ENCODE results near the gene PSKH1. TPM values are rescaled to one million over a fixed set of nuclear protein-coding genes. Genes with fewer than 3 reads are reported as not detected.

PSKH1 gene
- 10 to 100 TPM; 20.0 to 22.8 TPM for total RNA-seq

- peak; percentile 96 for DNase-seq
- Mint-ChIP-seq H3K27ac (peak within 1 kb of the TSS; percentile 97), H3K4me3 (peak within 1 kb of the TSS; percentile 97), H3K4me1 (ENCODE audit: low read depth) (peaks cover 26% of the 10 kb centered on the region), H3K9me3 (ENCODE audit: insufficient read depth) (no peaks in the 10 kb centered on the region), H3K36me3 (ENCODE audit: low read depth) (peaks cover 3% of the 10 kb centered on the region), H3K27me3 (ENCODE audit: low read depth) (no peaks in the 10 kb centered on the region)
- ATAC-seq, result peak; percentile 99
- POLR2A ChIA-PET, result interaction anchor here (0.7 to 3.1 kb wide), 7 partner anchors 9 to 178 kb away, joined by 3 to 15 read pairs (median 3); partner anchors contain the start of genes DPEP2 and NUTF2
- CTCF ChIA-PET, result interaction anchor here (0.8 to 4.3 kb wide), 9 partner anchors 9 to 372 kb away, joined by 3 to 21 read pairs (median 3); partner anchors contain the start of gene NRN1L
Measured at GRCh38 chr16:67892899-67893742, at the start of gene PSKH1. TSS of gene PSKH1 (plus strand) at chr16:67893254. CDS start at chr16:67908750, 15,496 bp downstream.

- DNase-seq (no peak), ATAC-seq (no peak)
- H3K27ac Mint-ChIP-seq, result peak overlapping the region; percentile 96
- POLR2A ChIA-PET, result interaction anchor here (0.6 to 4.2 kb wide), 2 partner anchors 10 to 37 kb away, joined by 3 to 28 read pairs; partner anchors contain the start of genes RANBP10 and TSNAXIP1
- H3K4me1 Mint-ChIP-seq (ENCODE audit: low read depth), result peaks cover 46% of the 10 kb centered on the region
- H3K27me3 Mint-ChIP-seq (ENCODE audit: low read depth), result no peaks in the 10 kb centered on the region
- H3K4me3 Mint-ChIP-seq, result peak overlapping the region; percentile 96
- H3K9me3 Mint-ChIP-seq (ENCODE audit: insufficient read depth), result no peaks in the 10 kb centered on the region
- H3K36me3 Mint-ChIP-seq (ENCODE audit: low read depth), result peaks cover 26% of the 10 kb centered on the region
- CTCF ChIA-PET, result interaction anchor here (0.6 to 4.1 kb wide), 10 partner anchors 10 to 296 kb away, joined by 3 to 40 read pairs (median 4); no protein-coding TSS in a partner anchor
Measured at GRCh38 chr16:67843343-67843765, 49.7 kb upstream of the PSKH1 start.

DNA sequence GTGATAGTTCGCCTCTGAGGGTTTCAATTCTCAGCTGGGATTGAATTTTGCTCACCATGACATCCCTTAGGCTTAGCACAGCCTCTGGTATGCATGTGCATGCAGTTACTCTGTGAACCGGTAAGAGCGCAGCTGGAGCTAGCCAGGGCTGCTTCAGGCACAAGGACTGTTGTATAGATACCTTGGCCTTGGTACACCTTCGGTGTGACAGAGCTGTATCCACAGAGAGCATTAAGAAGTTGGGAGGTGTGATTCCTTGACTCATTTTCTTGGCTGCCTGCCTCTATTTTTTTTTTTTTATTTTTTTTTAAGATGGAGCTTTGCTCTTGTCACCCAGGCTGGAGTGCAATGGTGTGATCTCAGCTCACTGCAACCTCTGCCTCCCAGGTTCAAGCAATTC is 48.6 kb upstream of the PSKH1 start:
- POLR2A ChIA-PET, result interaction anchor here (1.1 to 4.2 kb wide), 3 partner anchors 11 to 91 kb away, joined by 5 to 28 read pairs (median 5); no protein-coding TSS in a partner anchor

DNA sequence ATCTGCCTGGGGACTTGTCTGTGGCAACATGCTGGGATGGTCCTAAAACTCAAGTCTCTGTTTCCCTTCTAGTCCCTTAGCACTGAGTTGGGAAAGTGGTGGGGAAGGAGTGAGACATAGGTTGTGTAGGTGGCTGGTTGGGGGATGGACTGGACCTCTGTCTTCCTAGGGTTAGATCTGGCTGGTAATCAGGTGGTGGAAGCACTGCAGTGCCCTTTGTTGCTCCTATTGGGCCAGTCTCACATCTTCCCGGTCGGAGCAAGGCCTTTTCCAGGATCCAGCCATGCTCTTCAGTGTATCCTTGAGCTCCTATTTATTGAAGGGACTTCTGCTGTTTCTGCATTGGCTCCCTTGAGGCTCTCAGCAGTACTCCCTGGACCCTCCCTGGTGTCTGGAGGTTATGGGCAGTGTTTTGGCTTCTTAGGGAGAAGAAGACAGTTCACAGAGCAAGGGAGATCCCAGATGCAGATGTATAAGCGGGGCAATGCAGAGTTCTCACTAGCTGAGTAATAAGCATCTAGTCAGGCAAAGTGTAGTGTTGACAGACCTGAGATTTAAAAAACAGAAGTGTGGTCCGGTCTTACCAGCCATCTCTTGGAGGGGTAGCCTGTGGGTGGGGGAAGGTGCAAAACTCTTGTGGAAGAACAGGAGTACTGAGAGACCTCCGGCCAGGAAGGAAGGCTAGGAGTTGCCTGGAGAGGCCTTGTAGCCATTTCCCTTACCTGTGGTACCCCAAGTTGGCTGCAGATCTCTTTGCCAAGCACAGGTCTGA is 47.6 kb upstream of the PSKH1 start:
- peak overlapping the region; percentile 89 for H3K27ac Mint-ChIP-seq
- ChIA-PET POLR2A (interaction anchor here (1.1 to 4.2 kb wide), 5 partner anchors 9 to 90 kb away, joined by 4 to 28 read pairs (median 5); partner anchors contain the start of genes RANBP10 and TSNAXIP1), CTCF (interaction anchor here (0.8 to 4.1 kb wide), 13 partner anchors 10 to 964 kb away, joined by 3 to 40 read pairs (median 4); no protein-coding TSS in a partner anchor)
- no peaks in the 10 kb centered on the region for H3K9me3 Mint-ChIP-seq (ENCODE audit: insufficient read depth)
- peaks cover 30% of the 10 kb centered on the region for H3K36me3 Mint-ChIP-seq (ENCODE audit: low read depth)
- H3K4me3 Mint-ChIP-seq, result peak overlapping the region; percentile 96
- DNase-seq (peak; percentile 29), ATAC-seq (no peak)
- H3K27me3 Mint-ChIP-seq (ENCODE audit: low read depth), result no peaks in the 10 kb centered on the region
- H3K4me1 Mint-ChIP-seq (ENCODE audit: low read depth), result peaks cover 53% of the 10 kb centered on the region

More for the DNA sequence above, 48.6 kb upstream of the PSKH1 start:
- no peak for DNase-seq
- no peaks in the 10 kb centered on the region for H3K27me3 Mint-ChIP-seq (ENCODE audit: low read depth)
- H3K36me3 Mint-ChIP-seq (ENCODE audit: low read depth), result peaks cover 26% of the 10 kb centered on the region
- no peak for ATAC-seq
- H3K4me1 Mint-ChIP-seq (ENCODE audit: low read depth), result peaks cover 51% of the 10 kb centered on the region
- peak overlapping the region; percentile 96 for H3K4me3 Mint-ChIP-seq
- CTCF ChIA-PET, result interaction anchor here (0.9 to 4.1 kb wide), 15 partner anchors 9 to 963 kb away, joined by 3 to 40 read pairs (median 4); no protein-coding TSS in a partner anchor
- no peaks in the 10 kb centered on the region for H3K9me3 Mint-ChIP-seq (ENCODE audit: insufficient read depth)
- H3K27ac Mint-ChIP-seq, result peak overlapping the region; percentile 96

DNA sequence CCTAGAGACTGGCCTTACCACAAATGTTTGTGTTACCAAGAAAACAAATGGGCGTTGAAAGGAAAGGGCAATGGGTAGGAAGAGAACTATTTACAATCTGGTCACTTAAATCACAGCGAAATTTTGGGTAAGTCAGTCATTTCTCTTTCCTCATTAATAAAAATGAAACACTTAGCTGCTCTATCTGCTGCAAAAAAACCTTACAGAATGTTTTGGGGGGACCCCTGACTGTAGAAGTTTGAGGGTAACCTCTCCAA is 47.1 kb upstream of the PSKH1 start:
- peak overlapping the region; percentile 89 for H3K27ac Mint-ChIP-seq
- H3K4me3 Mint-ChIP-seq, result peak overlapping the region; percentile 96
- H3K27me3 Mint-ChIP-seq (ENCODE audit: low read depth), result no peaks in the 10 kb centered on the region
- H3K36me3 Mint-ChIP-seq (ENCODE audit: low read depth), result peaks cover 31% of the 10 kb centered on the region
- ChIA-PET POLR2A (interaction anchor here (0.8 to 4.2 kb wide), 6 partner anchors 10 to 122 kb away, joined by 3 to 28 read pairs (median 4); partner anchors contain the start of genes PSKH1, RANBP10 and TSNAXIP1), CTCF (interaction anchor here (0.7 to 4.1 kb wide), 8 partner anchors 10 to 173 kb away, joined by 3 to 40 read pairs (median 6); no protein-coding TSS in a partner anchor)
- H3K9me3 Mint-ChIP-seq (ENCODE audit: insufficient read depth), result no peaks in the 10 kb centered on the region
- H3K4me1 Mint-ChIP-seq (ENCODE audit: low read depth), result peaks cover 53% of the 10 kb centered on the region
- no peak for DNase-seq
- no peak for ATAC-seq

- H3K27ac Mint-ChIP-seq, result peak within 1 kb of the TSS; percentile 89
- H3K27me3 Mint-ChIP-seq (ENCODE audit: low read depth), result no peaks in the 10 kb centered on the region
- ChIA-PET CTCF (interaction anchor here (0.7 to 4.1 kb wide), 8 partner anchors 11 to 173 kb away, joined by 3 to 40 read pairs (median 6); no protein-coding TSS in a partner anchor), POLR2A (interaction anchor here (0.8 to 4.2 kb wide), 6 partner anchors 10 to 121 kb away, joined by 3 to 28 read pairs (median 4); partner anchors contain the start of genes PSKH1, RANBP10 and TSNAXIP1)
- peak; percentile 66 for ATAC-seq
- H3K9me3 Mint-ChIP-seq (ENCODE audit: insufficient read depth), result no peaks in the 10 kb centered on the region
- H3K4me1 Mint-ChIP-seq (ENCODE audit: low read depth), result peaks cover 50% of the 10 kb centered on the region
- H3K4me3 Mint-ChIP-seq, result peak within 1 kb of the TSS; percentile 96
- H3K36me3 Mint-ChIP-seq (ENCODE audit: low read depth), result peaks cover 31% of the 10 kb centered on the region
- peak; percentile 98 for DNase-seq
Measured at GRCh38 chr16:67846320-67847063, 46.6 kb upstream of the PSKH1 start, which contains the start of gene NUTF2. TSS of gene NUTF2 (plus strand) at chr16:67846933. CDS start at chr16:67865131, 18,198 bp downstream.

DNA sequence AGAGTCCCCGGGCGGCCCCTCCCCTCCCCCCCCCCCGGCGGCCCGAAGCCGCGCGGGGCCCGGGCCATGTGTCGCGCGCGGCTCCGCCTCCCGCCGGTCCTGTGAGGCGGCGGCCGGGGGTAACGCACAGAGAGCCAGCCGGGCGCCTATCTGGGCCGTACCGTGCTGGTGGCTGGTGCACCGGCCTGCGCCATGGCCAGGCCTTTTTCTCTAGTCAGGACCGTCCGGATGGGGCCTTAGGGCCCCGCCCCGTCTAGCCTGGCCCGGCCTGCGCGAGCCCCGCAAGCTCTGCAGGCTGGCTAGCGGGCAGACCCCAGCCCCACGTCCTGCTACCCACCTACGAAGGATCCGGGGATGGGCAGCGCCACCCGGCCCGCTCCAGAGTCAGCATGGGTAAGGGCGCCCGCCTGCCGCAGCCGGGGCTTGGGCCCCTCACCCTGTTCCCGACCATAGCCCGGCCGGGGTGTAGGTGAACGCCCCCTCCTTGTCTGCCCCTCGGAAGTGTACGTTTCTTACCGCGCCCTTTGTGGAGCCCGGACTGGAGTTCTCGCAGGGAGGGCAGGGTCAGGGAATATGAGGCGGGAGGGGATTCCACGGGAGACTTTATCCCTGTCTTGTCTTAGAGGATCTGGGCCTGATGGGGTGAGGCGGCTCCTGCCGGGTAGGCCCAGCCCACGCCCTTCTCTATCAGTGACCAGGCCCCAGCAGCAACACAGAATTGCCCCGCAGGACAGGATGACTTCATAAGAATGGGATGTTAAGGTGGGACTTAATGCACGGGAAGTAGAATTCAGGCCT is 45.8 kb upstream of the PSKH1 start, which contains the start of gene CENPT:
CENPT (minus strand) TSS at position 630 of the 798 bp plus-strand sequence. CDS start 13,834 bp downstream, outside the sequence.
- CTCF ChIA-PET, result interaction anchor here (1.7 to 2.7 kb wide), 2 partner anchors 31 to 174 kb away, joined by 4 to 10 read pairs; no protein-coding TSS in a partner anchor
- ATAC-seq (peak; percentile 50), DNase-seq (no peak)
- Mint-ChIP-seq H3K9me3 (ENCODE audit: insufficient read depth) (no peaks in the 10 kb centered on the region), H3K27me3 (ENCODE audit: low read depth) (no peaks in the 10 kb centered on the region), H3K36me3 (ENCODE audit: low read depth) (peaks cover 31% of the 10 kb centered on the region), H3K27ac (peak within 1 kb of the TSS; percentile 82), H3K4me1 (ENCODE audit: low read depth) (peaks cover 47% of the 10 kb centered on the region), H3K4me3 (peak within 1 kb of the TSS; percentile 96)
- POLR2A ChIA-PET, result interaction anchor here (0.5 to 4.2 kb wide), 2 partner anchors 14 to 427 kb away, joined by 3 to 28 read pairs; no protein-coding TSS in a partner anchor

DNA sequence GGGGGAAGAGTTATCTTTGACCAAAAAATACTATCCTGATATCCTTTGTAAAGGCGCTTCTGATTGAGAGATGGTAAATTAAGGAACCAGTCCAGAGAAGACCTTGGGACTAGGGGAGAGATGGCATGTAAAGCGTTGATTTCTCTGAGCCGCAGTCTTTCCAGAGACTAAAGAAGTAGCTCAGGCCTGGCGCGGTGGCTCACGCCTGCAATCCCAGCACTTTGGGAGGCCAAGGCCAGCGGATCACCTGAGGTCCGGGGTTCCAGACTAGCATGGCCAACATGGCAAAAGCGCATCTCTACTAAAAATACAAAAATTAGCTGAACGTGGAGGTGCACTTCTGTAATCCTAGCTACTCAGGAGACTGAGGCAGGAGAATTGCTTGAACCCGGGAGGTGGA is 44.9 kb upstream of the PSKH1 start:
- Mint-ChIP-seq H3K9me3 (ENCODE audit: insufficient read depth) (no peaks in the 10 kb centered on the region), H3K27ac (no peak overlapping the region), H3K27me3 (ENCODE audit: low read depth) (no peaks in the 10 kb centered on the region), H3K36me3 (ENCODE audit: low read depth) (peaks cover 31% of the 10 kb centered on the region), H3K4me3 (peak overlapping the region; percentile 89), H3K4me1 (ENCODE audit: low read depth) (peaks cover 46% of the 10 kb centered on the region)
- DNase-seq (no peak), ATAC-seq (no peak)
- ChIA-PET POLR2A (interaction anchor here (0.7 to 1.1 kb wide), 2 partner anchors 12 to 34 kb away, joined by 3 read pairs; no protein-coding TSS in a partner anchor), CTCF (interaction anchor here (0.9 to 2.7 kb wide), 4 partner anchors 32 to 327 kb away, joined by 3 to 10 read pairs (median 5); no protein-coding TSS in a partner anchor)

DNA sequence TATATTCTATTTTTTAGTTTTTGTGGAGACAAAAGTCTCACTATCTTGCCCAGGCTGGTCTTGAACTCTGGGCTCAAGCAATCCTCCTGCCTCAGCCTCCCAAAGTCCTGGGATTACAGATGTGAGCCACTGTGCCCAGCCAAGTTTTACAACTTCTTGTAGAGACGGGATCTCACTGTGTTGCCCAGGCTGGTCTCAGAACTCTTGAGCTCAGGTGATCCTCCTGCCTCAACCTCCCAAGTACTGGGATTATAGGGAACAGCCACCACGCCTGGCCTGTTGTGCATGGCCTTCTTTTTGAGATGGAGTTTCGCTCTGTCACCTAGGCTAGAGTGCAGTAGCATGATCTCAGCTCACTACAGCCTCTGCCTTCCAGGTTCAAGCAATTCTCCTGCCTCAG is 39.4 kb upstream of the PSKH1 start:
- Mint-ChIP-seq H3K36me3 (ENCODE audit: low read depth) (peaks cover 10% of the 10 kb centered on the region), H3K27ac (no peak overlapping the region), H3K4me1 (ENCODE audit: low read depth) (peaks cover 20% of the 10 kb centered on the region), H3K4me3 (no peak overlapping the region), H3K9me3 (ENCODE audit: insufficient read depth) (no peaks in the 10 kb centered on the region), H3K27me3 (ENCODE audit: low read depth) (no peaks in the 10 kb centered on the region)
- DNase-seq (no peak), ATAC-seq (no peak)
- ChIA-PET POLR2A (no interaction called here), CTCF (interaction anchor here (1.3 kb wide), 1 partner anchor 11 kb away, joined by 3 read pairs; no protein-coding TSS in a partner anchor)

Measured in activated CD8-positive, alpha-beta T cell treated with anti-CD3 and anti-CD28 coated beads, Interleukin-2, amount 10 ng/mL, durations not matched to agents 7 days and 5 days (primary cell).